Mesothelial cell of epicardium (in vitro differentiated cells): Measurements from ENCODE around the gene ZCCHC14. TPM values are rescaled to one million over a fixed set of nuclear protein-coding genes. Genes with fewer than 3 reads are reported as not detected.

Experiments used
- DNase-seq, 2 experiments: peaks; one replicate each; pipeline ENCODE4 v3.0.0; 2021; ENCODE audit warnings: low spot score in 2 of 2; ENCODE audit not compliant: unreplicated experiment in 2 of 2
- H3K27ac Mint-ChIP-seq: 2 replicates; pipeline ENCODE4 v1.8.0; 2021; ENCODE audit warnings: mixed read lengths
- H3K27me3 Mint-ChIP-seq: 2 replicates; pipeline ENCODE4 v1.8.0; 2021; ENCODE audit warnings: low read depth, mixed read lengths
- H3K36me3 Mint-ChIP-seq: 2 replicates; pipeline ENCODE4 v1.8.0; 2021; ENCODE audit warnings: mixed read lengths
- H3K4me1 Mint-ChIP-seq: 2 replicates; pipeline ENCODE4 v1.8.0; 2021; ENCODE audit warnings: mixed read lengths
- H3K4me3 Mint-ChIP-seq: 2 replicates; pipeline ENCODE4 v1.8.0; 2021; ENCODE audit warnings: mild to moderate bottlenecking, moderate library complexity, mixed read lengths
- H3K9me3 Mint-ChIP-seq: 2 replicates; pipeline ENCODE4 v1.8.0; 2021; ENCODE audit warnings: mixed read lengths
- CTCF ChIP-seq: fragments of 200-600 bp; sonication (generic); IDR thresholded peaks from one replicate; pipeline ENCODE4 v1.5.0; 2021; ENCODE audit warnings: antibody characterized with exemption; ENCODE audit not compliant: unreplicated experiment
- total RNA-seq: library from RNA; stranded (reverse); gene quantifications from 3 replicates; pipeline ENCODE4 v1.2.1, GENCODE V29; 2021

ZCCHC14 gene
- total RNA-seq, 1 donor from 2014 or later, result 37.3 TPM

- H3K4me3 Mint-ChIP-seq, result no peak overlapping the region
- TF ChIP-seq CTCF, result no peak
- no peak overlapping the region for H3K27ac Mint-ChIP-seq
- no peak for DNase-seq
- H3K36me3 Mint-ChIP-seq, result no peaks in the 10 kb centered on the region
- H3K9me3 Mint-ChIP-seq, result peaks cover 17% of the 10 kb centered on the region
- H3K4me1 Mint-ChIP-seq, result no peaks in the 10 kb centered on the region
- H3K27me3 Mint-ChIP-seq, result peaks cover 42% of the 10 kb centered on the region
Observed at GRCh38 chr16:87539113-87539512, 46.3 kb upstream of the ZCCHC14 start.

DNA sequence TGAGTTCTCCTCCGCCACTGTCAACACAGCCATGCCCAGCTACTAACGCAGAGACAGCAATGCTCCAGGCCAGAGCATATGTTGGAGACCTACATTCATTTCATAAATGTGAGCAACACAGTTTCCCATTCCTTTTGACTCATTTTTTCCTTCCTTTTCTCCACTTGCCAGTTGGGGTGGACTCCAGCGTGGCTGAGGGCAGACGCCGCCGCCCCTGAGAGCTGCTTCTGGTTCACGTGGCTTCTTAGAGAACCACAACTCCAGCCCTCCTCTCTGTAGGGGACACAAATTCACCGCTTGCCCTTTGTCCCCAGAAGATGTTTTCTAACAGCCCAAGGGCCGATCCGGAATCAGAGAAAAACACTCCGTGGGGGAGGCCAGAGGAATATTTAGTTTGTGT, 45.8 kb upstream of the ZCCHC14 start:
- H3K4me3 Mint-ChIP-seq, result no peak overlapping the region
- no peaks in the 10 kb centered on the region for H3K36me3 Mint-ChIP-seq
- H3K27me3 Mint-ChIP-seq, result peaks cover 42% of the 10 kb centered on the region
- no peak for TF ChIP-seq CTCF
- H3K27ac Mint-ChIP-seq, result no peak overlapping the region
- H3K9me3 Mint-ChIP-seq, result peaks cover 17% of the 10 kb centered on the region
- no peaks in the 10 kb centered on the region for H3K4me1 Mint-ChIP-seq
- DNase-seq, result no peak

DNA sequence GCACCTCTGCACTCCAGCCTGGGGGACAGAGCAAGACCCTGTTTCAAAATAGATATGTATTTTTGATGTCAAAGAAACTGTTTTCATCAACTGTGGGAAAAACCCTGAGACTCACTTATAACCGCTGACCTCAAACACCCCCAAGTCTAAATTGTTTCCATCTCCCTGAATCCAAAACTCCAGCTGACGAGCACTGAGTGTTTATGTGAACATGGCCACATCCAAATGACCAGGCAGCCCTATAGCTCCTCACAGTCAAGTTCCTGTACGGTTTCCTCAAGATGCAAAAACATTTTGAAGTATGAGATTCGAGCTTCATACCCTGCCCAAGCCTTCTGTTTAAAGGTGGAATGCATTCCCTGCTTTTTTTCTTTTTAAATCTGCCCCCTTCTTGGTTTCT, 45.3 kb upstream of the ZCCHC14 start:
- Mint-ChIP-seq H3K36me3 (no peaks in the 10 kb centered on the region), H3K9me3 (peaks cover 19% of the 10 kb centered on the region), H3K4me1 (no peaks in the 10 kb centered on the region), H3K27me3 (peaks cover 42% of the 10 kb centered on the region), H3K27ac (no peak overlapping the region), H3K4me3 (no peak overlapping the region)
- no peak for TF ChIP-seq CTCF
- DNase-seq, result no peak

GRCh38 chr16:87536795-87537142, 43.9 kb upstream of the ZCCHC14 start:
- no peak for DNase-seq
- no peak overlapping the region for H3K27ac Mint-ChIP-seq
- H3K36me3 Mint-ChIP-seq, result no peaks in the 10 kb centered on the region
- H3K4me1 Mint-ChIP-seq, result no peaks in the 10 kb centered on the region
- no peak overlapping the region for H3K4me3 Mint-ChIP-seq
- peaks cover 26% of the 10 kb centered on the region for H3K9me3 Mint-ChIP-seq
- no peak for TF ChIP-seq CTCF
- peaks cover 42% of the 10 kb centered on the region for H3K27me3 Mint-ChIP-seq

DNA sequence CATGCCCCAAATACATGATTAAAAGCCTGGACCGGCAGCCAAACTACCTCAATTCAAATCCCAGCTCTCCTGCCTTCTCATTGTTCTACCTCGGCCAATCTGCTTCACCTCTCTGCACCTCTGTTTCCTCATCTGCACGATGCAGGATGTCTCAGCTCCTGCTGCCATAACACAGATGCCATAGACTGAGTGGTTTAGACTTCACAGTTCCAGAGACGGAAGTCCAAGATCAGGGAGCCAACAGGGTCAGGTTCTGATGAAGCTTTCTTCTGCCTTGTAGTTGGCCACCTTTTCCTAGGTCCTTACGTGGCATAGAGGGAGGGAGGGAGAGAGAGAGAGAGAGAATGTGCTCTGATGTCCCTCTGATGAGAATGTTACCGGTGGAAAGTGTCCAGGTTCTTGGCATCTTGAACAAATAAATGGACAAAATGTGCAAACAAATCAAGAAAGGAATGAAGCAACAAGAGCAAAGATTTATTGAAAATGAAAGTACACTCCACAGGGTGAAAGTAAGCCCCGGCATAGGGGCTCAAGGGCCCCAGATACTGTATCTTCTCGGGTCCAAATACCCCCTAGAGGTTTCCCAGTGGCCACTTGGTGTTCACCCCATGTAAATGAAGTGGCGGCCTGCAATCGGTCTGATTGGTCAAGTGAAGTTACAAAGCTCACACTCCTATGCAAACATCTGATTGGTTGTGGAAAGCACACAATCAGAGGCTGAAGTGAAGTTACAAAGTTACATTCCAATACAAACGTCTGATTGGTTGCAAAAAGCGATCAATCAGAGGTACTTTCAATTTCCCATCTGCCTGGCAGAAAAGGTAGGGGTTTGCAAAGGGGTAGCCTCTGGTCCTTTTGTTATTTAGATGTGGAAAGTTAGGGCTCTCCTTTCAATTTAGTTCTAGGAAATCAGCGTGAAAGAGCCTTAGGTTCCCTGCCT, 43.3 kb upstream of the ZCCHC14 start:
- Mint-ChIP-seq H3K27ac (no peak overlapping the region), H3K36me3 (no peaks in the 10 kb centered on the region), H3K9me3 (peaks cover 28% of the 10 kb centered on the region), H3K4me3 (no peak overlapping the region), H3K4me1 (no peaks in the 10 kb centered on the region), H3K27me3 (peaks cover 43% of the 10 kb centered on the region)
- DNase-seq, result no peak
- TF ChIP-seq CTCF, result no peak
